Embryonic facial prominence (tissue), 1 donor: Measurements from ENCODE around the gene RNLS.
"Not testable (repeated sequence)": the region's sequence is repeated elsewhere in the genome, so short reads cannot be mapped to it uniquely, and the experiment has no call there.

Experiments used
- DNase-seq: peaks from one replicate; pipeline ENCODE4 v3.0.0-alpha.2; 2016; ENCODE audit errors: extremely low spot score

The RNLS gene

DNA sequence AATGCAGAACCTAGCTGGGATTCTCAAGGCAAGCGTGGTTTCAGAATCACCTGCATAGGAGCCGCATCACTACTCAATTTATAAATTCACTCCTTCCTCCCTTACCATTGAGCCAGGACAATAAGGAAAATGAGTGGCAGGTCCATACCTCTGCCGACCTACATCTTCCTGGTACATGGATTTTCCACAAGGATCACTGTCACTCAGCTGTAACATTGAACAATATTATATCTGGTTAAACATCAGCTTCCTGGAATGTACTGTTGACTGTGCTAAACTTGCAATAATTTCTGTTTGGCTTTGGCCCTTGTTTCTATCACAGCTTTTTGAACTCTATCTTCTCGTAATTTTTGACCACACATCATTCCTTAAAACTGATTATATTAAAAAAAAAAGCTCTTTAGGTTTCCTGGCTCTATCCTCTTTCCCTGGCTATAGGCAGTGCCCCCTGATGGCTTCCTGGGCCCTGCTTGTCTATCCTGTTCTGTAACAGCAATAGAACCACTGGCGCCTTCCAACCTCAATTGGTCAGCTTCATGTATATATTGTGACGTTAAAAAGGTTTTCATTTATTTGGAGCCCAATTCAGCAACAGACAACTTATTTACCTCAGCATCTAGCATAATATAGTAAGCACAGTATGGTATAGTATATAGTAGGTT lies 59.2 kb downstream of the RNLS start:
- no peak for DNase-seq

DNA sequence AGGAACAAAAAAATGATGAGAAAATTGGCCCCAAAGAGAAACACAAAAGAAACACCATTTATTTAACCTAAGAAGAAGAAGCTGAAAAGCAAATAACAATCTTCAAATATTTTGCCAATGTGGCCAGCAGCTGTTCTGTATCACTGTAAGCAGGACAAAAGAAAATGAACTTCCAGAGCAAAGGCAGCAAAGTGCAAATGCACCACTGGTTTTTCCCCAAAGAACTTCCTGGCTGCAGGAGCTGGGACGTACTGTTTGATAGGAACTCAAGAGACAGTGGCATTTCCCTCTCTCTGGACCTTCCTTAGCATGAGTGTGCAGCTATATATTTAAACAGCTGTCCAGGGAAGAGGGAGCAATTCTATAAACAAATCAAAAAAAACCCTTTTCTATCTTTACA lies 60.4 kb downstream of the RNLS start:
- no peak for DNase-seq

- DNase-seq = no peak
Observed at GRCh38 chr10:88521791-88522190, 61.3 kb downstream of the RNLS start.

DNA sequence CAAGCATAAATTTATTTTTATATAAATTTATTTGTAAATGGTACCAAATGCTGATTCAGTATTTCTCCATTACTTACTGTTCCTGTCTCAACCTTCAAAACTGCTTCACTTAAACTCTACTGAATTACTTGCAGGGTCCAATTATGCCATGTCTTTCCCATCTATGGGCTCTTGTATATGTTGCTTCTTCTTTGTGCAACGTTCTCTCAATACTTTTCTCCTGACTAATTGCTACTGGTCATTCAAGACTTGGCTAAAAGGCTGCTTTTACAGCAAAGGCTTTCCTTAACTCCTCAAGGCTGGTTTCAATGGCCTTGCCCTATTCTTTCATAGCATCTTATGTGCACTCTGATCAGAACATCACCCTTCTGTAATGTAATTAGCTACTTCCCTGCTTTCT lies 67.9 kb downstream of the RNLS start:
- no peak for DNase-seq

DNA sequence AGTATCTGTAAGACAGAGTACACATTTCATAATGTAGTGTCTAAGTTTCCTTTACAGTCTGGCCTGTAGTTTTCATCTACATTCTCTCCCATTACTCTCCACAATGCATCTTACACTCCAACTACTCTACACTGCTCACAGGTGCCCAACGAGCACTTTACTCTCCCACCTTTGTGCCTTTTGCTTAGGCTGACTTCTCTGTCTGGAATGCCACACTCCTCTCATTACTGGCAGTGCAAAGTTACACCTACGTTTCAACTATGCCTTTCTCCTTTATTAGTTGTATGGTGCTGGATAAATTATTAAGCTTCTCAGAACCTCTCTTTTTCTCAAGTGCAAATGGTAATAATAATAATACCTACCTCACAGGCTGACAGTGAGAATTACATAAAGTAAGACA lies 70.5 kb downstream of the RNLS start:
- no peak for DNase-seq

DNA sequence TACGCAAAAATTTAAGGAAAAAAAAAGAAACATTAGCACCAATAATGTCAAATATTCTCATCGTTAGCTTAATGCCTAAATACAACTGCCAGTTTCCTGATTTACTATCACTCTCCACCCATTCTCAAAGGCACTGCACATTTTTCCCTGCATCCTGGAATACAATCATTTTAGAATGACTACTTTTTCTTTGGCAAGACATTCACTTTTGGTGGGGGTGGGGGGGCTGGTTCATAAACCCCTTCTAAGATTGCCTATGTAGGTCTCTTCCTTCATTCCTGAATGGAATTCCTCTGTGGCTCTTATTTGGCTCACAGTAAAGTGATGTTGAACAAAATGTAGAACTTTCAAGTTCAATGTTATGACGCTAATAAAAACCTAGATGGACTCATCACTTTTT lies 74.3 kb downstream of the RNLS start:
- no peak for DNase-seq

- DNase-seq = no peak
Observed at GRCh38 chr10:88507826-88508453, 75.2 kb downstream of the RNLS start.

- DNase-seq = no peak
Observed at GRCh38 chr10:88507404-88507803, 75.7 kb downstream of the RNLS start.

DNA sequence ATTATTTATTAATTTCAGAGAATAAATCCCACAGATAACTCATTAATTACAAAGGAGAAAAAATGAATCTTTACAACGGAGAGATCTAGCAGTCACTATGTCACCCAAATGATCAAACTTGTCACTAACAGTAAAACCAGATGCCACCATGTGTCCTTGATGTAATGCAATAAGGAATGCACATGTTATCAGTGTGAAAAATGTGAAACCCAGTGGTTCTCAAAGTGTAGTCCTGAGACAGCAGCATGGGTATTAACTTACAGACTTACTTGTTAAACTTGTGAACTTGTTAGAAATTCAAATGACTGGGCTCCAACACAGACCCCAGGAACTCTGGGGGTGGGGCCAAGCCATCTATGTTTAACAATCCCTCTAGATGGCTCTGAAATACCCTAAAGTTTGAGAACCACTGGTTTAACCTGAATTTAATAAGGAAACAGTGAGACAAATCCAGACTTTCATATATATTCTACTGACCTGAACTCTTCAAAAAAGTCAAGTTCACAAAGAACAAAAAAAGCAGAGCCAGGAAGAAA lies 77.4 kb downstream of the RNLS start:
- DNase-seq = no peak

- DNase-seq = no peak
Observed at GRCh38 chr10:88505265-88505664, 77.9 kb downstream of the RNLS start.

- no peak for DNase-seq
Observed at GRCh38 chr10:88500656-88501055, 82.5 kb downstream of the RNLS start.

DNA sequence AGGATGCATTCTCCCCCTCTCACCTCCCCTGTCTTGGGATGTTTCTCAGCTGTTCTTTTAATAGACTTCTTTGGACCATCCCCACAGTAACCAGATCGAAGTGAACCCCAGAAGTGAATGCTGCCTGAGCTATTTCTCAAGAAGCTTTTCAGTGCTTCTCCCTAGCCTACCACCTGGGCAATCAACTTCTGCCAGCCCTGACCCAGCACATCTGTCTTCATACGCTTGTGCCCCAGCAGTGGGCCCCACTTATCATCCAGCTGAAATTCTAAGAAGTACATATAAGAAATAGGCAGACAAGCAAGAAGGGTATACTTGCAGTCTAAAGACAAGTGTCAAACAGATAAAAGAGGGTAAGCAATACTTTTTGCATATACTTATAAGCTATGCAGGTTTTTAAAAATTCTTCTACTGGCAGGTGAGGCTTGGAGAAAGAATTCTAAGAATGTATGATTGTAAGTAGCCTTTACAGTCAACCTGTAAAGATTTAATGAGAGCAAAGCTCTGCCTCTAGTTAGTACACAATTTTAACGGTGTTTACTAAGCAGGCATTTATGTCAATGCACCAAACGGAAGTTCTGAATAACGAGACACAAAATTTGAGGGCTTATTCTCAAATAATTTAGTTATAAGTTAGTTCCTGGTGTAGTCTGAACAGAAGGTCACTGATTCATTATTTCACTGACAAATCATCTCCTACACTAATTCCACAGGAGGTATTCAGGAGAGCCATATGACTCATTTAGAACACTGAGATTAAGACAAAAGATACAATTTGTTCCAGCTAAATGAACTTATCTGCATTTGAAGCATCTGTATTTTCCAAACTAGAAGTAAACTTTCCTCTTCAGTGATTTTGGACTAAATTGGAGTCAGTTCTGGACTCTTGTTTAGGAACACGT lies 83.3 kb downstream of the RNLS start:
- DNase-seq = no peak

DNA sequence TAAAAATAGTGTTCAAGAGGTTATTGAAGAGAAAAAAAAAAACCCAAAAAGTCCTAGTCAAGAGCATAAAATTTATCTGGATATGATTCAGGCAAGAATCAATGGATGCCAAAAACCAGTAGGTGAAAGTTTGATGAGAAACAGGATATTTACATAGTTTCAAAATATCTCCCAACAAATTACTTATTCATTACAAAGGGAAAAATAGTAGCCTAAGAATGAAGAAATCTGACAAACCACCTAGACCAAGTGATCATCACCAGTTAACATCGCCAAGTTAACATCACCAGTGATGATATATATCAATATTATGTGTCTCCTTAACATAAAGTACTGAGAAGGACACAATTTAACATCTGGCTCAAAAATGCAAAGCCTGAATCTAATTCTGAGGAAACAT lies 85.2 kb downstream of the RNLS start:
- DNase-seq = no peak

GRCh38 chr10:88494537-88494936 lies 88.6 kb downstream of the RNLS start:
- DNase-seq = no peak

- DNase-seq = peak; percentile 27
Observed at GRCh38 chr10:88493691-88494483, 89.2 kb downstream of the RNLS start.

DNA sequence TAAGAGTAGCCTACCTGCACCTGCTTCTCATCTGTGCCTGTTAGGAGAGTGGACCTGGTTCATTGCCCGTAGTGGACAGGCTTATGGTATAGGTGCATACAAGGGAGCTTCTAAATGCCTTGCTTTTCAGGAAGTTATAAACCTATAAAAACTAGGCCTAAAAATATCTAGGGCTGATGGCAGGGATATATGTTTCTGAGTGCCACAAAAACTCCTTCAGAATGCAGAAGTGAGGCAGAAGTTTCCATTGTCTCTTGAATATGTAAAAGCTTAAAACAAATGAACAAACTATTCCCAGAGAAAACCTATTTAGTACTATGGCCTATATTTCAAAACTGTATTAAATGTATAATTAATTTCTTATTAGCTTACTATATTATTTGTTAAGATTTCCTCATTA lies 91.8 kb downstream of the RNLS start:
- no peak for DNase-seq

DNA sequence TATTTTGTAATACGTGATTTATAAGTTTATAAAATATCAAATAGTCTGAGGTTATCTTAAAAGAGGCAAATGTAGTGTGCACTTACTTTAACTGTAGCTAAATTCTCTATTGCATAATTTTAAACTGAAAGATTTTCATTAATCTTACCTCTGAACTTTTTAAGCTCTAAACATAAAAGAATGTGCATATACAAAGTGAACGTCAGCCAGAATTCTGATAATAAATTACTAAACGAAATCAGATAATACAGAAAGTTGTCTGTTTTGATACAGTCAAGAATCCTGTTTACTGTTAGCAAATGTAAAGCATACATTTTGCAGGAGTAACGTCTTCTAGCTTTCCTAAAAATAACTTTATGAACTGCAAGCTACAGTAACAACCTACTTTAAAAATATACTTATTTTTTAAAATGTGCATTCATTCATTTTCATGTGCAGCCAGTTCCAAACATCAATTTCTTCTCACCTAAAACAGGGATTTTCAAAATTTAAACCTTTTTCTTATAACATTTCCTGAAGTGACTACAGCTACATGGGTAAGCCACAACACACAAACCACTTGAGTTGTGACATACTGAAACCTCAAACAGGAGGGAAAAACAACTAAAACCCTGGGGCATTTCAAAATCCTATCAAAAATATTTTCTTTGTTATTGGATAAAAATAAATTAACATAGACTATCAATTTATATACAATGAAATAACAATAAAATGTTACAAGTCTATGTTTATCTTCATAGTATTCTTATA lies 92.7 kb downstream of the RNLS start:
- no peak for DNase-seq

- no peak for DNase-seq
Observed at GRCh38 chr10:88489107-88489506, 94.0 kb downstream of the RNLS start.

DNA sequence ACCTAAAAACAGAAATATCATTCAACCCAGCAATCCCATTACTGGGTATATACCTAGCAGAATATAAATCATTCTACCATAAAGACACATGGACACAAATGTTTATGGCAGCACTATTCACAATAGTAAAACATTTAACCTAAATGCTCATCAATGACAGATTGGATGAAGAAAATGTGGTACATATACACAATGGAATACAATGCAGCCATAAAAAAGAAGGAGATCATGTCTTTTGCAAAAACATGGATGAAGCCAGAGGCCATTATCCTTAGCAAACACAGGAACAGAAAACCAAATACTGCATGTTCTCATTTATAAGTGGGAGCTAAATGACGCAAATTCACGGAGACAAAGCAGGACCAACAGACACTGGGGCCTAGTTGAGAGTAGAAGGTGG lies 96.3 kb downstream of the RNLS start:
- DNase-seq = not testable (repeated sequence)

GRCh38 chr10:88482220-88482619 lies 100.9 kb downstream of the RNLS start:
- DNase-seq = no peak

- no peak for DNase-seq
Observed at GRCh38 chr10:88478256-88478655, 104.9 kb downstream of the RNLS start.
